Natural killer cell (primary cell): ENCODE measurements around the gene HS3ST4. TPM values are rescaled to one million over a fixed set of nuclear protein-coding genes. Genes with fewer than 3 reads are reported as not detected.

ENCODE experiments used
- ATAC-seq, 3 donors: fragments of 150-1000 bp in 2 of 3; fragments of 200-7000 bp in 1 of 3; cut with Tn5 transposase; 1 replicate in 1 of 3; 2 replicates in 2 of 3; pipeline ENCODE4 v1.10.0; 2021; ENCODE audit warnings: mild to moderate bottlenecking in 2 of 3, moderate library complexity in 2 of 3
- DNase-seq, 2 donors: peaks; one replicate each; pipeline versions ENCODE4 v3.0.0 to v3.0.0-alpha.2; 2013 to 2021; ENCODE audit warnings: mixed read lengths in 1 of 2
- H3K27ac ChIP-seq: one replicate; pipeline ENCODE4 v1.5.1; 2013; ENCODE audit warnings: mild to moderate bottlenecking, low read length
- H3K27me3 ChIP-seq: one replicate; pipeline ENCODE4 v1.6.1; 2013; ENCODE audit warnings: low read length; ENCODE audit not compliant: control insufficient read depth, insufficient read depth
- H3K36me3 ChIP-seq: one replicate; pipeline ENCODE4 v1.6.1; 2013; ENCODE audit warnings: low read length; ENCODE audit not compliant: control insufficient read depth, insufficient read depth
- H3K4me1 ChIP-seq: one replicate; pipeline ENCODE4 v1.6.1; 2013; ENCODE audit warnings: low read length; ENCODE audit not compliant: control insufficient read depth, insufficient read depth
- H3K4me3 ChIP-seq: one replicate; pipeline ENCODE4 v1.5.1; 2013; ENCODE audit warnings: low read length
- H3K9me3 ChIP-seq: one replicate; pipeline ENCODE4 v1.6.1; 2013; ENCODE audit warnings: low read length; ENCODE audit not compliant: control insufficient read depth, insufficient read depth
- H3K27ac Mint-ChIP-seq, 2 donors: one replicate each; pipeline ENCODE4 v1.8.0; 2022; ENCODE audit warnings: mild to moderate bottlenecking in 2 of 2, mixed read lengths in 2 of 2, moderate library complexity in 1 of 2
- H3K27me3 Mint-ChIP-seq, 2 donors: one replicate each; pipeline ENCODE4 v1.8.0; 2022; ENCODE audit warnings: low read depth in 2 of 2, mixed read lengths in 2 of 2
- H3K36me3 Mint-ChIP-seq: one replicate; pipeline ENCODE4 v1.8.0; 2022; ENCODE audit warnings: mixed read lengths
- H3K4me1 Mint-ChIP-seq, 2 donors: one replicate each; pipeline ENCODE4 v1.8.0; 2022; ENCODE audit warnings: mixed read lengths in 2 of 2
- H3K4me3 Mint-ChIP-seq: one replicate; pipeline ENCODE4 v1.8.0; 2022; ENCODE audit warnings: mild to moderate bottlenecking, moderate library complexity, mixed read lengths
- H3K9me3 Mint-ChIP-seq, 2 donors: one replicate each; pipeline ENCODE4 v1.8.0; 2022; ENCODE audit warnings: mixed read lengths in 2 of 2
- WGBS: methylation state at CpG from one replicate; pipeline ENCODE4 v1.1.7; 2013; ENCODE audit warnings: missing lambda C conversion rate; ENCODE audit not compliant: insufficient coverage; 5-methylcytosine and 5-hydroxymethylcytosine counted together
- intact Hi-C: fragments of 100-400 bp; cut with micrococcal nuclease; formaldehyde crosslinking; loops from one replicate; pipeline ENCODE4 v1.14.2; 2022
- total RNA-seq, 4 donors: library from RNA; stranded (reverse); fragments of 120-200 nt in 1 of 4; gene quantifications; one replicate each; pipeline versions ENCODE4 v1.2.3 to v1.2.4, GENCODE V29; 2013 to 2022
- TF ChIP-seq, protein P1 (sequence below): fragments of 200-600 bp; IDR thresholded peaks from one replicate; pipeline ENCODE4 v1.8.0; 2022; ENCODE audit warnings: antibody characterized with exemption

HS3ST4 gene
- total RNA-seq, 3 donors from 2014 or later (not counting 1 experiment from before 2014, with no cell fraction given) = not detected

DNA sequence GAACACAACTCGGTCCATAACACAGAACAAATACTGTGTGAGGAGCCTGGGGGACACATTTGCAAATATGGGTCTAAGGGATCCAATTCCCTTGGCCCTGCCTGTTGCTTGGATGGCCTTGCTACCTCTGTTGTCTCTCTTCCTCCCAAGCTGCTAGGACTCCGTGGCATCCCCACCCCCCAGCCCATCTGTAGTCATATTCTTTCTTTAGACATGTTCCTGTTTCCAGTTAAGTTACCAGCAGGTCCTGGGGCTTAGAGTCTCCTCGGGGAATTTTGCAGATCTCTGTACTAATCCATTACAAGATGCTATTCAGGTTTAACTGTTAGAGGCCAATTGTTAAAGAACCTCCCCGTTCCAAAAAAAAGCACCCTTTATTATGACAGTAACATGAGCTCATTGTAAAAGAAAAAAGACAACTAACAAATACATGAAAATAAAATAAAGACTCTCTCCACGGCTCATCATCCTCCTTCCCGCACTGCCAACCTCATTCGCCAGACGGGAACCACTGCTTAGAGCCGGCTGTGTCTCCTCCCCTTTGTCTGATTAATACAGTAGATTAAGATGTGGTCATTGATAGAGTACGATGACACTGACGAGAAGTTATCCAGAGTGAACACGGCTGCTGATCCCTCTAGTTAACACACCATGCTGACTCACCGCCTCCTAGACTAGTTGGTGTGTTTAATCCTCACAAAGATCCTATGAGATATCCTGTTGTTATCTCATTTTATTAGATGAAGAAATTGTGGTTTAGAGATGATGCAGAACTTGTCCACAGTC, 22.2 kb downstream of the HS3ST4 start:
- no peaks in the 10 kb centered on the region for H3K36me3 ChIP-seq
- WGBS = 78% methylated on average over 11 of the region's 13 CpGs
- H3K4me1 Mint-ChIP-seq = no peaks in the 10 kb centered on the region
- H3K4me3 ChIP-seq = no peak overlapping the region
- no peaks in the 10 kb centered on the region for H3K9me3 Mint-ChIP-seq
- no peaks in the 10 kb centered on the region for H3K4me1 ChIP-seq
- no peak overlapping the region for H3K27ac ChIP-seq
- H3K27me3 Mint-ChIP-seq = peaks cover 2 to 18% of the 10 kb centered on the region in 2 donors
- no peak overlapping the region for H3K27ac Mint-ChIP-seq
- no peaks in the 10 kb centered on the region for H3K9me3 ChIP-seq
- no peak for ATAC-seq
- TF ChIP-seq, protein P1, sequence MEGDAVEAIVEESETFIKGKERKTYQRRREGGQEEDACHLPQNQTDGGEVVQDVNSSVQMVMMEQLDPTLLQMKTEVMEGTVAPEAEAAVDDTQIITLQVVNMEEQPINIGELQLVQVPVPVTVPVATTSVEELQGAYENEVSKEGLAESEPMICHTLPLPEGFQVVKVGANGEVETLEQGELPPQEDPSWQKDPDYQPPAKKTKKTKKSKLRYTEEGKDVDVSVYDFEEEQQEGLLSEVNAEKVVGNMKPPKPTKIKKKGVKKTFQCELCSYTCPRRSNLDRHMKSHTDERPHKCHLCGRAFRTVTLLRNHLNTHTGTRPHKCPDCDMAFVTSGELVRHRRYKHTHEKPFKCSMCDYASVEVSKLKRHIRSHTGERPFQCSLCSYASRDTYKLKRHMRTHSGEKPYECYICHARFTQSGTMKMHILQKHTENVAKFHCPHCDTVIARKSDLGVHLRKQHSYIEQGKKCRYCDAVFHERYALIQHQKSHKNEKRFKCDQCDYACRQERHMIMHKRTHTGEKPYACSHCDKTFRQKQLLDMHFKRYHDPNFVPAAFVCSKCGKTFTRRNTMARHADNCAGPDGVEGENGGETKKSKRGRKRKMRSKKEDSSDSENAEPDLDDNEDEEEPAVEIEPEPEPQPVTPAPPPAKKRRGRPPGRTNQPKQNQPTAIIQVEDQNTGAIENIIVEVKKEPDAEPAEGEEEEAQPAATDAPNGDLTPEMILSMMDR = no peak
- no peak overlapping the region for H3K4me3 Mint-ChIP-seq
- intact Hi-C loops = no loop called here
- DNase-seq = no peak
- H3K27me3 ChIP-seq = no peaks in the 10 kb centered on the region
- no peaks in the 10 kb centered on the region for H3K36me3 Mint-ChIP-seq

- Mint-ChIP-seq H3K27me3 (peaks cover 2 to 9% of the 10 kb centered on the region in 2 donors), H3K36me3 (no peaks in the 10 kb centered on the region), H3K9me3 (no peaks in the 10 kb centered on the region), H3K4me3 (no peak overlapping the region), H3K4me1 (no peaks in the 10 kb centered on the region), H3K27ac (no peak overlapping the region)
- 89% methylated on average over 2 of the region's 2 CpGs for WGBS
- H3K9me3 ChIP-seq = no peaks in the 10 kb centered on the region
- TF ChIP-seq, protein P1 = no peak
- H3K27ac ChIP-seq = no peak overlapping the region
- no peak overlapping the region for H3K4me3 ChIP-seq
- H3K27me3 ChIP-seq = peaks cover 3% of the 10 kb centered on the region
- no peaks in the 10 kb centered on the region for H3K36me3 ChIP-seq
- no peak for DNase-seq
- ATAC-seq = no peak
- intact Hi-C loops = no loop called here
- no peaks in the 10 kb centered on the region for H3K4me1 ChIP-seq
Observed at GRCh38 chr16:25716186-25716585, 24.4 kb downstream of the HS3ST4 start.

- H3K4me3 Mint-ChIP-seq = no peak overlapping the region
- ATAC-seq (no peak), DNase-seq (no peak)
- no peaks in the 10 kb centered on the region for H3K36me3 Mint-ChIP-seq
- WGBS = 100% methylated on average over 2 of the region's 3 CpGs
- no peaks in the 10 kb centered on the region for H3K4me1 Mint-ChIP-seq
- no peak overlapping the region for H3K27ac Mint-ChIP-seq
- H3K4me3 ChIP-seq = no peak overlapping the region
- H3K27ac ChIP-seq = no peak overlapping the region
- intact Hi-C loops = no loop called here
- no peaks in the 10 kb centered on the region for H3K9me3 ChIP-seq
- no peaks in the 10 kb centered on the region for H3K36me3 ChIP-seq
- H3K27me3 ChIP-seq = peaks cover 3% of the 10 kb centered on the region
- H3K4me1 ChIP-seq = no peaks in the 10 kb centered on the region
- peaks cover 4 to 6% of the 10 kb centered on the region in 2 donors for H3K27me3 Mint-ChIP-seq
- TF ChIP-seq, protein P1 = no peak
- H3K9me3 Mint-ChIP-seq = no peaks in the 10 kb centered on the region
Observed at GRCh38 chr16:25721439-25721838, 29.7 kb downstream of the HS3ST4 start.
